COLO668 (cell line): ENCODE results near the gene USP6.
"Not testable (repeated sequence)": the region's sequence is repeated elsewhere in the genome, so short reads cannot be mapped to it uniquely, and the experiment has no call there.

Experiments used
- DNase-seq: peaks from one replicate; lab custom pipeline; 2025; ENCODE audit not compliant: unreplicated experiment; lab: John Stamatoyannopoulos, UW

Gene USP6

DNA sequence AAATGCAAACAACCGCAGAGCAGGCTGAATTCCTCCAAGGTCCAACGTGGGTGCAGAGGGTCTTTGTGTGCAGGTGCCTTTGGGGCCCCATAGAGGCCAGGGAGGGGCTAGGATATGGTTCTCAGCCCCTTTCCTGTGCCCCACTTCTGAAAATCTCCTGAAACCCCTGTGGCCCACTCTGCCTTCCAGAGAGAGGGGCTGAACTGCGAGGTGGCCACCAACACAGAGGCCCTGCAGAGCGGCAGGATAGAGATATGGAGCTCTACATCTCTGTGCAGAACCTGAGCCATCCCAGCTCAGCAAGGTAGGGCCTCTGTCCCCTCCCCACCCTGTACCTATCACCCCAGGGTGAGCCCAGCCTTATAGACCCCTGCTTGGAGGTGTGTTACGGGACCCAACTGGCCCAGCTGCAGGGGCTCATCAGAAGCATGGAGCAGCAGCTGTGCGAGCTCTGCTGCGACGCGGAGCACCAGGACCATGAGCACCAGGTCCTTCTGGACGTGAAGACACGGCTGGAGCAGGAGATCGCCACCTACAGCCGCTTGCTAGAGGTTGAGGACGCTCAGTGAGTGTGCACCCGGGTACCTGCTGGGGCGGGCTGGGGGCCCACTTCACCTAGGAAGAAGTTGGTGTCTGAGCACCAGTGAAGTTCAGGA is 5.5 kb downstream of the USP6 start:
- no peak for DNase-seq

DNA sequence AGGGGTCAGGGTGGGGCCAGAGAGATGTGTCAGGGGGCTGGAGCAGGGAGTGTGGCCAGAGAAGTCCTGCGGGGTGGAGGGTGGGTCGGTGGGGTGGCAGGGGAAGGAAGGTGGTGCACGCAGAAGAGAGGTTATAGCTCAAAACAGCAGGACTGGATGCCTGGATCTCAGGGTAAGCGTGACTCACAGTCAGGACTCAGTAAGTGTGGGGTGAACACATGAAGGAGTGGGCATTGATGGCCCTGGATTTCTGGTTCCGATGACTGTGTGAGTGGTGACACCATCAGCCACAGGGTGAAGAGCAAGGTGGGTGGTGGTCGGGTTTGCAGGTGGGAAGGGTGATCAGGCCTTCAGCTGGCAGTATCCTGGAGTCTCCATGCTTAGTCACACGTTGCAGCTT is 6.2 kb downstream of the USP6 start:
- not testable (repeated sequence) for DNase-seq

DNA sequence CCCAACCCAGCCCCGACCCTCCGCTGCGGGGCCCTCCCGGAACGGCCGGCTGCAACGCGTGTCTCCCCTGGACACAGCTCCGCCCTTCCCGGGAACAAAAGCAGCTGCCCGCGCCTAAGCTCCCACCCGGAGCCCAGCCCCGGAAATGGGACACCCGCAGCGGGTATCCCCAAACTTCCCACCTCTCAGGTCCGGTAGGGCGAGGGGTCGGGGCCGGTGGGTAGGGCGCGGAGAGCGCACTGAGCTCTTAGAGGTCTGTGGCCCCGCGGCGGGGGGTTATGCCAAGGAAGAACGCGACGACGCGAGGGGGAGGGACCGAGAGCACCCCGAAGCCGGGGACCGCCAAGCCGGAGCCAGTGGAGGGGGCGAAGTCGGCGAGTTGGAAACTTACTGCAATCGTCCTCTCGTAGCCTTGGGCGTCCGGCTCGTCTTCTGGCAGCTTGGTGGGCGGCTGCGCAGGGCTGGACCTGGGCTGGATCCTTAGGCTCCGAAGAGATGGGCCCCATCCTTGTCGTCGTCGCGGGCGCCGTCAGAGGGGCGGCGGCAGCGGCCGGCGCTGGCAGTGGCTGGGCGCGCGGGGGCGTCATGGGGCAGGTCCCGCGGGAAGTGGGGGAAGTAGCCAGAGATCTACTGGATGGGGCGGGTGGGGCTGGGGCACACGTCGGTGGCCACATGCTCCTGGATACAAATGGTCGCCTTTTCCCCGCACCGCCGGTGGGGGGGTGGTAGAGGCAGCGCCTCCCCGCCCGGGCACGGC is 6.9 kb downstream of the USP6 start:
- DNase-seq, result peak; percentile 17

DNA sequence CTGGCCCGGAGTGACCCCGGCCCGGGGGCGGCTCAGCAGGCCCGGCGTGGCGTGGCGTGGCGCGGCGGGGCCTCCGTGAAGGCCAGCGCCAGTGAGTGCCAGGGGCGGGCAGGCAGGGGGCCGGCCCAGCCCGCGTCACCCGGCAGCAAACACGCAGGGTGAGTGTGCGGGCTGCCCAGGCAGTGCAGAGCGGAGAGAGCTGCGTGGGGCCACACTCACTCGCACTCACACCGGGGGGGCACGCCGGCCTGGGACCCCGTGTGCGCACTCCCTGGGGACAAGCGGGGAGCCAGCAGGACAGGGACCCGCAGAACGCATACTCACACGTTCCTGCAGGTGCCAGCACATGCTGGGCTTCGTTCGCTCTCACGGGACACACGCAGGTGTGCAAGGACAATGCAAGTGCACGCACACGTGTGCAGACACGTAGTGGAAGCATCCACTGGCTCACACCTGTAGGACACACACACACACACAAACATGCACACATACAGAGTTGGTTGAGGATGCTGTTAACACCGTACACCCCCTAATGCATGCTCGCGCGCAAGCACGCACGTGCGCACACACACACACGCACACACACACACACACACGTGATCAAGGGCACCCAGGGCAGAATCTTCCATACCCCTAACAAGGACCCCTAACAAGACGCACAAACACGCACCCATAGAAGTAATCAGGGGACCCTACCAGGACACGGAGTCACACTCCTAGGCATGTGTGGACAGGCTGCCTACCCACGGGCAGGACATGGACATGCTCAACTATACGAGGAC is 7.7 kb downstream of the USP6 start:
- DNase-seq, result no peak

DNA sequence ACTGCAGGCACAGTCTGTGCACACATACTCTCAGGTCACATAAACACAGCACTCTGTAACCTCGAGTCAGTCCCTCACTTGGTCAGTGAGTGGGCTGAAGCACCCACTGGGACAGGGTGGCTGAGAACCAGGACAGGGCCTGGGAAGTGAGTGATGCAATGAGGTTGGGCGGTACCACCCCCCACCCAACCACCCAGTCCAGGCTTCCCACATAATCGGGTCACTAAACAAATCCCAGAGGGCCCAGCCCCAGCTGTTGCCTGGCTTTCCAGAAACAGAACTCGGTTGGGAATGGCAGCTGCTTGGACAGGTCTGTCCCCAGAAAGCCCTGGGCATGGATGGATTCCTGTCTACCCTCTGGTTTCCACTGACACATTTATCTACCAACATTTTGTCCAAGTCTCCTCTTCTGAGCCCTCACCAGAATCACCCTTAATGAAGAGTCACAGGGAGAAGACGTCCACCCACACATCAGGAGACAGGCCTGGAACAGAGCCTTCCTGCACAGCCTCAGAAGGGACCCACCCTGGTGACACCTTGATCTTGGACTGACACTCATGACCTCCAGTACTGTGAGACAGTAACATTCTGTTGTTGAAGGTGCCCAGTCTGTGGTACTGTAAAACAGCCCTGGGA is 8.4 kb downstream of the USP6 start:
- not testable (repeated sequence) for DNase-seq

DNA sequence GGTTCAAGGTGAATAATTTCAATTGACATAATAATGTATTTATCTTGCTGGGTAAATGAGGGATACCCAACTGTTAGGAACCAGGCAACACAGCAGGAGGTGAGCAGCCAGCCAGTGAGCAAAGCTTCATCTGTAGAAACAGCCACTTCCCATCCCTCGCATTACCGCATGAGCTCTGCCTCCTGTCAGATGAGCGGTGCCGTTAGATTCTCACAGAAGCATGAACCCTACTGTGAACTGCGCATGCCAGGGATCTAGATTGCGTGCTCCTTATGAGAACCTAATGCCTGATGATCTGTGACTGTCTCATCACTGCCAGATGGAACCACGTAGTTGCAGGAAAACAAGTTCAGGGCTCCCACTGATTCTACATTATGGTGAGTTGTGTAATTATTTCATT is 9.1 kb downstream of the USP6 start:
- not testable (repeated sequence) for DNase-seq

DNA sequence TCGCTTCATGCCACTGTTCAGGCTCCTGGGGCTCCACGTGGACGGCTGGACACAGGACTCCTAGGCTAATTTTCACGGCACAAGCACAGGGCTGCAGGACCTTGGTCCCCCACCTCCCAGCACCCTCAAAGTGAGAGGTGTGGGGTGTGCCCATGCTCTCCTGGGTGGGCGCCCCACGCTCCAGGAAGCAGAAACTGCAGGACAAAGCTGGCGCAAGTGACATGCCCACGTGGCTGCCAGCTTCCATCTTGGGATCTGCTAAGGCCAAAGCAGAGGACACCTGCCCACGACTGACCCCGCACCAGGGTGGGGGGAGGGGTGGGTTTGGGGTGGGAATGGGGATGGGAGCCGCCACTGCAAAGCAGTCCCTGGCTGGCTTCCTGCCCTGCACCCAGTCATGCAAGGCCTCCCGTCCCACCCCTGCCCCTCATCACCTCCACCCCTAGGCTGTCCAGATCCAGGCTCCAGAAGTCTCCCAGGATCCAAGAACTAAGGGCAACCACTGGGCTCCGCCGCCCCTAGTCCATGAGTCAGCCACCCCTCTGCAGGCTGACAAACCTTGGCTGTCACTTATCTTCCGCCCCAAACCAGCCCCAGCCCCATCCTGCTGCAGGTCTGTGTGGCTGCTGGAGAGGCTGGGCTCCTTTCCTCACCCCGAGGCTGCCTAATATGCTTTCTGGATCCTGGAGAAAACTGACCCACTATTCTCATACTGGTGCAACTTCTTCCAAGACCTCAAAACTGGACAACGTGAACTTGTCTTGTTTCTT is 11.1 kb downstream of the USP6 start:
- DNase-seq, result no peak

DNA sequence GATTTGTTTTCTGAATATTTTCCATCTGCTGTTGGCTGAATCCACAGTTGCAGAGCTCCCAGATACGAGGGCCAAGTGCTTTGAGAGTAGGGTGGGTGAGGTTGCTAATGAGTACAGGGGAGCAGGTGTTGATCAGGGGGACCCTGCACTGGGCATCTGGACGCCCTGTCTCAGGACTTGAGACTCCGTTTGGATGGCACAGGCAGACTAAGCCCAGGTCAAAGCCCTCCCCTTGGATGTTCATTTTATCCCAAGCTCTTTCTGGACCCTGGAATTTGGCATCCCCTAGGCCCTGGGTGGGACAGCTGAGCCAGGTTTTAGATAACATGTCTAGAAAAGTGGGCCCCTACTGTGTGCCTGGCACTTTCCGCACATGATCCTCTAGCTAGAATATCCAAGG is 12.1 kb downstream of the USP6 start:
- DNase-seq, result no peak

DNA sequence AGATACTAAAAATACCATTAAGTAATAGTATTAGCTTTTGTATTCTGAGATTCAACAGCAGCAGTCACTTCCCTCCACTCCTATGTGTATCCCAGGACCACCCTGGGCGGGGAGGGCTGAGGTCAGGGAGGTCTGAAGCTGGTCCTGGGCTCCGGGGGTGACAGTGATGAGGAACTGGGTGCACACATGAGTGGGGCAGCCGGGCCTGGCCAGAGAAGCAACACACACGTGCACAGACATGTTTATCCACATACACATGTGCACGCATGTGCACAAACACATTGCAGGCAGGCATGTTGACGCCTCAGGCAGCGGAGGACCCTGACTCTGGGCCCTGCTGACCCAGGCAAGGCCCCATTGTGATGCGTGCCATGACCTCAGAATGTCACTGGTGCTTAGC is 12.6 kb downstream of the USP6 start:
- DNase-seq, result not testable (repeated sequence)

DNA sequence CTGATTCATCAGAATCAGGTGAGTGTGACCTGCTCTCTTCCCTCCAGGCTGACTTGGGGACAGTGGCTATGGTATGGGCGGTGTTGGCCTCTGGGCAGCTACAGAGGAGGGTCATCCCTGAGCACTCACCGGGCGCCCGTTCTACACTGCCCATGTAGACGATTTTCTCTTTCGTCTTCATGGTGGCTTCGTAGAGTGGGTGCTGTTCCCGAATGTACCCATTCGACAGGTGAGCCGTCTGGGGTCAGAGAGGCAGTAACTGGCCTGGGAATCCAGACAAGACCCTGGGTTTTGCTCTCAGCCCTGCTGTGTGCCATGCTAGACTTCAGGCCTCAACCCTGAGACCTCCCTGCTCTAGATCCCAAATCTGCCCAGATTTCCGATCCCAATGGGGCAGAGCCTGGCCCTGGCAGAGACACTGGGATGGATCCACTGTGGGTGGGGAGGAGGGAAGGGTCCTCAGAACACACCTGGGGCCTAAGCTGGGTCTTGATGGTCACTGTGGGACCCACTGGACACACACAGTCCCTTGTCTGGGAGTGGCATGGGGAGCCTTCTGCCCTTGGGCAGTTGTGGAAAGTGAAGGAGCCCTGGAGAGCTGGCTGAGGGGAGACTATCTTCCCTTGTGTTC is 13.2 kb downstream of the USP6 start:
- no peak for DNase-seq

DNA sequence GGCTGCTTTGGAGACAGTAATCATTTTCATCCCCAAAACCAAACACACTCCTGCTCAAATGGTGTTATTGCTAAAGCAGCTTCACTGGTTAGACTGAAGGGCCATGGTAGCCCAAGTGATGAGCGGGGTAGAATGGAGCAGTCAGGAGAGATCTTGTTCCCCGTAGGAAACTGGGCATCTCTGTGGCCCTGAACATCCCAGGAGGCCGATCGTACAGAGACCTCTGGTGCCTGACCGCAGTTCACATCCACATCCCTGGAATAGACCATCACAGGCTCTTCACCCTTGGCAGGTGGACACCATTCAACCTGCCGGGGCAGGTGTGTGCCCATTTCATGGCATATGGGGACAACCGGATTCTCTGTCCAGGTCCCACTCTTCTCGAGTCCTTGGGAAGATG is 13.9 kb downstream of the USP6 start:
- DNase-seq, result not testable (repeated sequence)

DNA sequence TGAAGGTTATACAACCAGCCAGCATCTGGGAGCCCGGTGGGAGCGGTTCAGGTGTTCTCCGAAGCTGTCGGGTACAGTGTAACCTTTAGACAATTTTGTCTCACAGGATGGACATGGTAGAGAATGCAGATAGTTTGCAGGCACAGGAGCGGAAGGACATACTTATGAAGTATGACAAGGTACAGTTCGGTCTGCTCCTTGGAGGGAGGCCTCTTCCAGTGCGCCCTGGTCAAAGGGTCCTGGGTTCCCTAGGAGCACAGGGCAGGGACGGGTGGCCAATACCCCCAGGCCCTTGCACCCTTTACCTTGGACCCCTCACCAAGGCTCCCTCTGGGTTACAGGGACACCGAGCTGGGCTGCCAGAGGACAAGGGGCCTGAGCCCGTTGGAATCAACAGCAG is 14.4 kb downstream of the USP6 start:
- not testable (repeated sequence) for DNase-seq

DNA sequence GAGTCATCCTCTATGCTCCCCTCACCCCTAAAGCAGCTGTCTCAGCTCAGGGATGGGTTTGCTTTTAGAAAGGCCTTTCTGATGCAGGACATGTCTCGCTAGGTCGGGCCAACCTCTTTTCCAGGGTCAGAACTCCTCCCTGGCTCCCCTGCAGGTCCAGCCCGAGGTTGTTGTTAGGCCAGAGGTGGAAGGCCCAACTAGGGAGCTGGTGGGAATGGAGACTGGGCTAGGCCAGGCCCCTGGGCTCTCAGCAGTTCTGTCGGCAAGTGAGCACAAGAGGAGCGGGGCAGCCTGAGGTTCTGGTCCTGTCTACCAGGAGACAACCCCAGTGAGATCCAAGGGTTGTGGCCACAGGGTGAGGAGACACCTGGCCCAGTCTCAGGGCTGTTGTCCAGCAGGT is 14.9 kb downstream of the USP6 start:
- not testable (repeated sequence) for DNase-seq

DNA sequence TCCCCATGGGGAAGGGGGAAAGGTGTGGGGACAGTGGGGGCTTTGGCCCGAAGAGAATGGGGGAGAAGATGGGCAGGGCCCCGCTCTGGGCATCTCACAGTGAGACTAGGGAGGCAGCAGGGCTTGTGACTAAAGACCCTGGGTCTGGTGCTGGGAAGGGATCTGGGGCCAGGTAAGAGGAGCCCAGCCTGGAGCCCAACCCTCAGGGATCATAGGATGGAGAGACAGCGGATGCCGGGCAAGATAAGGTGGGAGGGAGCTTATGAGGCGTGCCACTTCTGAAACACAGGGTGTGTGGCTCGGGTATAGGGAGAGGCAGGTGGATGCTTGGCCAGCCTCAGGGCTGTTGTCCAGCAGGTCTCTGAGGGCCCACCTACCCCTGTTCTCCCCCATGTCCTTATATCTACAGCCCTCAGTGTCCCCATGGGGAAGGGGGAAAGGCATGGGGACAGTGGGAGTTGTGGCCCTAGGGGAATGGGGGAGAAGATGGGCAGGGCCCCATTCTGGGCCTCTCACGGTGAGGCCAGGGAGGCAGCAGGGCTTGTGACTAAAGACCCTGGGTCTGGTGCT is 15.4 kb downstream of the USP6 start:
- no peak for DNase-seq

DNA sequence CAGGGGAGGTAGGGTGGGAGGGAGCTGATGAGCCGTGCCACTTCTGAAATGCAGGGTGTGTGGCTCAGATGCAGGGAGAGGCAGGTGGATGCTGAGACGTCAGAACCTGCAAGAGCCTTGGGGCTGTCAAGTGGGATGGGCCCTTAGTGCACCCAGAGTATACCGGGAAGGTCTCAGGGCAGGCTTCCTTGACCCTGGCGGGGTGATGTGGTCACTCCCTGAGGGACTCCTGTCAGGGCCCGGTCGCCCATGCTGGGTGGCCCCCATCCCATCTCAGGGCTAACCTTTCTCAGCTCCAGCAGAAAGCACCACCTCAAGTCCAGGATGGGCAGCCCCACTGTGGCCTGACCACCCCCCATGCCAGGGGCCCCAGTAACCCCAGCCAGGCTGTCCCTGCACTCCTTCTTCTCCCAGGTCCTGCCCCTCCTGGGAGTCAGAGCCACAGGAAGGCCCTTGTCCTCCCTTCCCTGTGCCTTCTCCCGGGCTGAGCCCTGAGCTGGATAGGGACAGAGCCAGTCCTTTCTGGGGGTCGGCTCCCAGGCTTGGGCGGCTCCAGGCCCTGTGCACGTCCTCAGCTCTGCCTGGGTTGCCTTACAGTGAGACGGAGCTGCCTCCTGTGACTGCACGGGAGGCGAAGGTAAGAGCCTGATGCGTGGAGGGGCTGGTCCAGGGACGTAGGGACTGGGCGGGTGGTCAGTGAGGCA is 16.1 kb downstream of the USP6 start:
- not testable (repeated sequence) for DNase-seq

DNA sequence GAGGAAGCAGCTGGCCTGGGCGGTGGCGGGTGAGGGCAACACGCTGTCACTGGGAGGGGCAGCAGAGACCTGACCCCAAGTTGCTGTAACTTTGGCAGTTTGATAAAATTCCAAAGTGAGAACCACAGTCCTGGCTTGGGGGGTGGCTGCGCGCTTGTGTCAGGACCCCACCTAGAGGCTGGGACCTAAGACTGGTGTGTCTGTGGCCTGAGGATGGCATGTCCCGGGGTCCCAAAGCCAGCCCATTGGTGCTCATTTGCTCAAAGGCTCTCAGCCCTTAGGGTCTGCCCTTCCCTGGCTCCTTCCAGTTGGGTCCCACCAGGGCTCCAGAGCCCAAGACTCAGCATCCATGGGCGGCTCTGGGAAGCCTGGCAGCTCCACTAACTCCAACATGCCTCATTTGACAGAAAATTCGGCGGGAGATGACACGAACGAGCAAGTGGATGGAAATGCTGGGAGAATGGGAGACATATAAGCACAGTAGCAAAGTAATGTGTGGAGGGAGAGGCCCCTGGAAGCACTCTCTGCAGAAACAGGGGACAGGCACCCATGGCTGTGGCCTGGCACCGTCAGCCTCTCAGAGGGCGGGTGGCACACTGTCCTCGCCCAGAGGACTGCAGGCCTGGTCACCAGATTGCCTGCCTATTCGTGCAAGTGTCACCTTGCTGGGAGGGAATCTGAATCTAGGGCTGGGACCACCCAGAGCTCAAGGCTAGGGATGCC is 16.8 kb downstream of the USP6 start:
- DNase-seq, result not testable (repeated sequence)

DNA sequence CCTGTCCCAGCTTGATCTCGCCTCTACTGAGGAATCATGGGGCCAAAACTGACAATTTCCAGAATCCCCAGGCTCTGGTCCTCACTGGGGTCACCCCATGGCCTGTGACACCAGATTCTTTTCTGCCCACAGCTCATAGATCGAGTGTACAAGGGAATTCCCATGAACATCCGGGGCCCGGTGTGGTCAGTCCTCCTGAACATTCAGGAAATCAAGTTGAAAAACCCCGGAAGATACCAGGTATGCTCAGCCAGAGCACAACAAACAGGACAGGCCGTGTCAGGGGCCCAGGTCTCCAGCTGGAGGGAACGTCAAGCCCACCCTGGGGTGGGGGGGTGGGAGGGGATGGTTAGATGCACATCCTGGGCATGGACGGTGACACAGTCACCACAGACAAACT is 17.5 kb downstream of the USP6 start:
- no peak for DNase-seq

DNA sequence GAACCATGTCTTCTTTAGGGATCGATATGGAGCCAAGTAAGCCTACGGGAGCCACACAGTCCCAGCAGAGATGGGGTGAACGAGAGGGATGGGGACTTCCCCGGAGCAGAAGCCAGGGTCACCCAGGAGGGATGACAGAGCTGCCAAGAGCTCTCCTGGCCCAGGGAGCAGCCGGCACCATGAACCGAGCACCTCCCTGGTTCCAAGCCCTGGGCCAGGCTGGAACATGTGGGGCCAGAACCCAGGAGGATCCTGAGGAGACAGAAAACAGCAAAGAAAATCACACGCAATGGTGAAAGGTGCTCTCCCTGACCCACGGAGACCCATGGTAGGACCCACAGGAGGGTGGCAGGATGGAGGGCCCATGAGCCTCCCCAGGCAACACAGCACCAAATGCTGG is 18.1 kb downstream of the USP6 start:
- not testable (repeated sequence) for DNase-seq

DNA sequence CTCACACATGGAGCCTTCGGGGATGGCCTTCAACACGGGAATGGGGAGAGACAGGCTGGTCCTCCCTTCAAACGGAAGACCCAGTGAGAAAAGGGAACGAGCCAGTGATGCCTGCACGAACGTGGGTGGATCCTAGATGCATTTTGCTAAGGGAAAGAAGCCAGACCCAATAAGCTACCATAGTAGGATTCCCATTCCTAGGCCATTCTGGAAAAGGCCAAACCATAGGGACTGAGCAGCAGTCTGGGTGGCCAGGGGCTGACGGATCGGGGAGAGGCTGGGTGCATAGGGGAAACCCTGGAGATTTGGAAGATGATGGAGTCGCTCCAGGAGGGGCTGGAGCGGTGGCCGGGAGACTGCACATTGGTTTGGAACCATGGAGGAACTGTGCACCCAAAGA is 18.7 kb downstream of the USP6 start:
- not testable (repeated sequence) for DNase-seq
